HepG2 (cell line): ENCODE results near the gene SLAMF9.

Experiments
- CSRNP1 ChIP-seq: sonication (generic); formaldehyde crosslinking; IDR thresholded peaks from 2 replicates; pipeline ENCODE4 v1.8.1; 2023; ENCODE audit warnings: mild to moderate bottlenecking, missing genetic modification reagents
- CTCF ChIP-seq: sonication (generic); formaldehyde crosslinking; IDR thresholded peaks from 2 replicates; pipeline ENCODE4 v1.5.0; 2020; ENCODE audit warnings: mild to moderate bottlenecking, missing genetic modification reagents, moderate library complexity
- RAD21 ChIP-seq: fragments of 450-650 bp; formaldehyde crosslinking; IDR thresholded peaks from 2 replicates; pipeline ENCODE4 v1.5.0; 2020; ENCODE audit warnings: mild to moderate bottlenecking

GRCh38 chr1:159949981-159950381, 4.1 kb downstream of the SLAMF9 start:
- no peak for TF ChIP-seq RAD21 (CRISPR knock-in tag)
- no peak for TF ChIP-seq CTCF (CRISPR knock-in tag)
- no peak for TF ChIP-seq CSRNP1 (CRISPR knock-in tag)
